GM18873 (cell line): ENCODE data around the gene EPM2A.

Experiments used
- ATAC-seq: cut with Tn5 transposase; IDR thresholded peaks from one replicate; pipeline ENCODE4 v1.9.1; 2021; ENCODE audit warnings: mild to moderate bottlenecking, moderate library complexity, moderate number of reproducible peaks; ENCODE audit not compliant: unreplicated experiment, low FRiP score

EPM2A gene

DNA sequence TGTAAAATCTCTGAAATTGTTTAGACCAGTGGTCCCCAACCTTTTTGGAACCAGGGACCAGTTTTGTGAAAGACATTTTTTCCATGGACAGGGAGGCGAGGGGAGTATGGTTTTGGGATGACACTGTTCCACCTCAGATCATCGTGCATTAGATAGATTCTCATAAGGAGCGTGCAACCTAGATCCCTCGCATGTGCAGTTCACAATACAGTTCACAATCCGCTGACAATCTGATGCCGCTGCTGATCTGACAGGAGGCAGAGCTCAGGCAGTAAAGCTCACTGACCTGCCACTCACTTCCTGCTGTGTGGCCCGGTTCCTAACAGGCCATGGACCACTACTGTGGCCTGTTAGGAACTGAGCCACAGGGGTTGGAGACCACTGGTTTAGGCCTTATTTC, 115.2 kb downstream of the EPM2A start:
- no peak for ATAC-seq

DNA sequence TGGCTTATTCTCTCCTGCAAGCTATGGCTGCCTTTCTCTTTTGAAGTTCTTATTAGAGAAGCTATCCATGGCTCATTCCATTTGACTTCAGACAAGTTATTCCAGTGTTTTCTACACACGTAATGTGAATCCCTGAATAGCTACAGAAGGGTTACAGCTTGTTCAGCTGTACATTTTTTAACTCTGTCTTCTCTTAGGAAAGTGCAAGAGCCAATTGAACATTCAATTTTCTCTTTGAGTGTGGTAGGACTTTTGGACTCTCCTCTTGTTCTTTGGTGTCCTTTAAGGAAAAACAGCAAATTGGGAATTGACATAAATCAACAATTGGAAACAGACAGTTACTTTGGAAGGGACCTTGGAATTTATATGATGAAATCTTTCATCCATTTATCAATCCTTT, 125.8 kb downstream of the EPM2A start:
- no peak for ATAC-seq

DNA sequence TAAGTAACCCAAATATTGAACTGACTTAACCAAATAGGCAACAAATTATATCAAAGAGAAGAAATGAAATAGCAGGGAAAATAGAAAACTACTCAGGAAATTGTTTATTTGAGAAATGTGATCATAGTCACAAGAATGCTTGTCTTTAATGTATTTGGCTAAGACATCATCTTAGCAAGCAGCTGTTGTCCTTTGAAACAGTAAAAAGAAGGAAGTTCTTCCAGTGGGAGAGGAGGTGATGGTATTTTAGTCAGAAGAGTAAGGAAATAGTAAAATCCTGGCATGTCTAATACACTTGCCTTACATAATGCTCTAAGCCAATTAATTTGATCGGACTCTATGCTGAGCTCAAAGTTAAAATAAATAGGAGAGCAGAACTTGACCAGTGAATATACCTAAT, 126.5 kb downstream of the EPM2A start:
- ATAC-seq: no peak

DNA sequence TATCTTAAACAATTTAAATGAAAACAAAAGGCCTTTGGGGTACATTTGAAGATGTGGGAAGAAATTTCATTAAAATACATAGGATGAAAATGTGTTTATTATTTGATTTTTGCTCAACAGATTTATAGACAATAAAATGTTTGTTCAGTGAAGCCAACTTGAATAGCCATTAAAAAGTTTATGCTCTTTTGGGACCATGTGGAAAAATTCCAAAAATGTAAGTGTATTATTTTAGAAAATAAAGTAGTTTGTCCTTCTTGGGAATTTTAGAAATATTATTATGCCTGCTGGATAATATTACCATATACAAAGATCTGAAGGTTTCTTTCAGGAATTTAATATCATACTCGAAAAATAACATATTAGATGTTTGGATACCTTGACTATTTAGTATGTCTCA, 131.3 kb downstream of the EPM2A start:
- ATAC-seq: no peak

DNA sequence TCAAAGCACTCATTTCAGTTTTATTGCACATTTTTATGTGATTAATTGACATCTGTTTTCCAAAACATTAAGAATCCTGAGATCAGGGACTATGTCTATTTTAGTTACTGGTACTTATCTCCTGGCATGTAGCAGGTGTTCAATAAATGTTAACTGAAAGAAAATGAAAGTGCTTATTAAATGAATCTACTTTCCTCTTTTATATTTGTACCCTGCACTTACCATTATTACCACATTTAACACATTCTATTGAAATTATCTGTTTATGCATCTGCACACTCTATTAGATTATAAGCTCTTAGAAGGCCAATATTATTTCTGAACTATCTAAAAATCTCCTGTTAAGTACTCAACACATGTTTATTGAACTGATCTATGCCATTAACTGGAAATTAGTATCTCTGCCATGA, 131.9 kb downstream of the EPM2A start:
- no peak for ATAC-seq

DNA sequence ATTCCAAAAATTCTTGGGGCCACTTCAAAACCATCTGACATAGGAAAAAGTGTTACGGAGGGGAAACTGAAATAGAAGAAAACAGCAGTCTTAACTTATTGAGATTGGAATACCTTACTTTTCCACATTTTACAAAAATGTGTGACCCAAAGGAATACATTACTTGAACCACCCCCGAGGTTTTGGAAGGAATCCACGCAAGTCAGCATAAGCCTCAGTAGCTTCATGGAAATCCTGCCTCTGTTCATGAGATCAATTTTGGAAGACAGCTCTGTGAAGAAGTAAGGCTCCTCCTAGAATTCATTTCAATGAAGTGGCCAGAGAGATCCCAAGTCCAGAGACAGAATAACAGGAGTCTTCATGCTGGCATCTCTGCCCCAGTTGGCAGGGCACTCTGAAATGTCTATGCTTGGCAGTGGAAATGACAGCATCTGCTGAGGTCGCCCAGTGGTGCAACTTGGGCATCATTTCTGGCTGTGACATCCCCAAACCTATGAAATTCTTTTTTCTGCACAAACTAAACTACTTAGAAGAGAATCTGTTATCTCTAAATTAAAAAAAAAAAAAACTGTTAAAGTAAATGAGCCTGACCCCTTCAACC, 132.5 kb downstream of the EPM2A start:
- no peak for ATAC-seq

DNA sequence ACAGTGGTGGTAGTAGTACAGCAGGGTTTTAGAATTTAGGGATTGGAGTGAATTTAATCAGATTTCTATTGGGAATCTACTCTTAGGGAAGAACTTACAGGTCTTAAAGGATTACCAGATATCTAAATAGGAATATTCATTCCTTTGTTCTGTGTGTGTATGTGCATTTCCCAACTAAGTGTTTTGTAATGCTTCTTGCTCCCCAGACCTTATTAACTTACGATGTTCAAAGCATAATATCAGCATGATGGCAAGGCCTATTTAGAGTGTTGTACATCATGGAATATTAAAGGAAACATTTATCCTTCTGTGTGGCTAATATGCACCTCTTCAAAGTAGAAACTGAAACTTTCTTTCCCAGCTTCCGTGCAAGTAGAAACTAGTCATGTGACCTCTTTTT, 133.9 kb downstream of the EPM2A start:
- no peak for ATAC-seq

DNA sequence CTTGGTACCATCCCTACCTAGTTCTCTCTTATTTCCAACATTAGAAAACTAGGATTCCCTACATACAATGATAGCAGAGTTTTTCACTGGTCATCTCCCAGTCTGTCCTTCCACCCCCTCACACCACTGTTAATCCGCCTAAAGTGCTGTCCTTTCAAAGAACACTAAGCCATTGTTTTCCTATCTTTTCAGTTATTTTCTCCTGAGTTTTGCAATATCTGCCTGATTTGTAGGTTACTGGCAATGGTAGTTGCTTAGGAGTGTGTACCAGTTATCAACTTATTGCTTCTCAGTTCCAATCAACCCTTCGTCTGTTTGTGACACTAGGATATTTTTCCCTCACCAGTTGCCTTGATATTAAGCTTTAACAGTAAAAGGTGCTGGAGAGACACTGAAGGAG, 135.0 kb downstream of the EPM2A start:
- no peak for ATAC-seq

DNA sequence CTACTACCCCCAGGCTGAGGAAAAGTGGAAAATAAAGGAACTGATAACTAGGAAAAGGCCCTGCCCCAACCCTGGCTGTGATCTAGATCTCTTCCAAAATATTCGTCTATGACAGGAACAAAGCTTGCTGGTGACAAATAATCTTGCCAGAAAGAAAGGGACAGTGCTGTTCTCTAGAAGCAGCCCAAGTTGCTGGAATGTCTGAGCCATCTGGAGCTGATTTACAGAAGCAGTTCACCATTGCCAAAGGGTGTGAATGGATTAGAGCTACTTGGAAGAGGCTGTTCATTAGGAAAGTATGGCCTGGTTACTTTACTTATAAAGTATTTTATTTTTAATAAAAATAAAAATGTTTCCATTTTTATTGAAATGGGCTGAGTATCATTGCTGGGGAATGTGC, 146.3 kb downstream of the EPM2A start:
- ATAC-seq: no peak

DNA sequence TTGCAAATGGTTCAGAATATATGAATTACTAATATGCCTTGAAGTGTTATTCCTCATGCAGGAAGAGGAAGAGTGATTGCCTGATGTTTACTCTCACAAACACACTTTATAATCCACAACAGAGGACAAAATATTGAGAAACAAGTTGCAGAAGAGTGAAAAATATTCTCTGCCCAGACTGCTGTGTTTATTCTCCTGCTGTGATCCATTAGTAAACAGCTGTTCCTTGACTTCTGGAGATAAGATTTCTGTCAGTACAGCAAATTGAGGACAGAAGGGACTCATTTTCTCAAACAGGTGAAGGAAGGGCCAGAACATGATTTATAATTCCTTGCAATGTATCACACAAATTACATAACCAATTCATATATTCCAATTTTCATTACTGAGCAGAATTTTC, 148.0 kb downstream of the EPM2A start:
- no peak for ATAC-seq

DNA sequence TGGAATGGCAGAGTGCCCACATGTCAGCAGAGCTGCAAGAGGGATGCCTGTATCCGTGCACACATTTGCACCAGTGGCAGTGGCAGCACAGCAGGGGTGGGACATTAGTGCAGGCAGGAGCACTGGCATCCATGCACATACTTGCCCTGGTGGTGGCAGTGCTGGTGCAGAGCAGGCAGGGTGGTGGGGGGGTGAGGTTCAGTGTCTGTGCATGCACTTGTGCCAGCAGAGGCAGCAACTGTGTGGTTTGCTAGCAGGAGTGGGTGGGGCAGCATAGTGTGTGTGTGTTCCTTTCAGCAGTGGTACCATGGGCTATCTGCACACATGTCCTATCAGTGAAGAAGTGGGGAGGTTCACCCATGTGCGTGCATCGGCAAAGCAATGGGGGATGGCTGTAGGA, 151.6 kb downstream of the EPM2A start:
- ATAC-seq: no peak
